HG03354 (cell line): ENCODE data around the gene POU2AF2.
A peak's percentile ranks its signal among the peaks of the same experiment; 100 is the strongest.
"Not testable (repeated sequence)": the region's sequence is repeated elsewhere in the genome, so short reads cannot be mapped to it uniquely, and the experiment has no call there.

Source experiments
- ATAC-seq: cut with Tn5 transposase; IDR thresholded peaks from one replicate; pipeline ENCODE4 v1.9.1; 2021; ENCODE audit warnings: mild to moderate bottlenecking; ENCODE audit not compliant: unreplicated experiment, poor library complexity, severe bottlenecking

The POU2AF2 gene

GRCh38 chr11:111245425-111245824 is at the start of gene POU2AF2:
POU2AF2 (plus strand) TSS chr11:111245725; CDS start chr11:111245854, 129 bp downstream.
- no peak for ATAC-seq

- ATAC-seq, result no peak
Observed at GRCh38 chr11:111200010-111200534, 45.5 kb upstream of the POU2AF2 start.

GRCh38 chr11:111204211-111204610 is 41.3 kb upstream of the POU2AF2 start:
- ATAC-seq, result no peak

GRCh38 chr11:111205632-111206385 is 39.7 kb upstream of the POU2AF2 start:
- no peak for ATAC-seq

GRCh38 chr11:111206472-111206871 is 39.1 kb upstream of the POU2AF2 start:
- ATAC-seq, result no peak

GRCh38 chr11:111207213-111207612 is 38.3 kb upstream of the POU2AF2 start:
- no peak for ATAC-seq

GRCh38 chr11:111209543-111210355 is 35.8 kb upstream of the POU2AF2 start:
- no peak for ATAC-seq

- no peak for ATAC-seq
Observed at GRCh38 chr11:111213256-111213655, 32.3 kb upstream of the POU2AF2 start.

GRCh38 chr11:111220721-111221120 is 24.8 kb upstream of the POU2AF2 start:
- no peak for ATAC-seq

- ATAC-seq, result no peak
Observed at GRCh38 chr11:111221208-111221607, 24.3 kb upstream of the POU2AF2 start.

GRCh38 chr11:111221936-111222335 is 23.6 kb upstream of the POU2AF2 start:
- ATAC-seq, result not testable (repeated sequence)

GRCh38 chr11:111222821-111223455 is 22.6 kb upstream of the POU2AF2 start:
- ATAC-seq, result not testable (repeated sequence)

GRCh38 chr11:111225881-111226280 is 19.6 kb upstream of the POU2AF2 start:
- ATAC-seq, result no peak

- ATAC-seq, result no peak
Observed at GRCh38 chr11:111229604-111230003, 15.9 kb upstream of the POU2AF2 start.

GRCh38 chr11:111230122-111230465 is 15.4 kb upstream of the POU2AF2 start:
- ATAC-seq, result peak; percentile 43

- no peak for ATAC-seq
Observed at GRCh38 chr11:111231836-111232235, 13.7 kb upstream of the POU2AF2 start.

GRCh38 chr11:111236383-111236782 is 9.1 kb upstream of the POU2AF2 start:
- ATAC-seq, result no peak

GRCh38 chr11:111237926-111238325 is 7.6 kb upstream of the POU2AF2 start:
- no peak for ATAC-seq

- no peak for ATAC-seq
Observed at GRCh38 chr11:111246956-111247355, 1.4 kb downstream of the POU2AF2 start.

GRCh38 chr11:111250936-111251335 is 5.4 kb downstream of the POU2AF2 start:
- ATAC-seq, result no peak
